Left lung (tissue), 10 donors: ENCODE results near the gene ABLIM2. TPM values are rescaled to one million over a fixed set of nuclear protein-coding genes. Genes with fewer than 3 reads are reported as not detected.

Experiments
- ATAC-seq: fragments of 200-7000 bp; cut with Tn5 transposase; one replicate; pipeline ENCODE4 v1.9.1; 2020; ENCODE audit warnings: moderate library complexity
- DNase-seq, 4 donors: peaks; one replicate each; pipeline ENCODE4 v3.0.0-alpha.2; 2013 to 2020
- H3K27ac ChIP-seq, 2 donors: fragments of 200-600 bp; sonication (generic) in 1 of 2; one replicate each; pipeline versions ENCODE4 v1.5.0 to v1.8.0; 2020 to 2021
- H3K27me3 ChIP-seq, 2 donors: fragments of 200-600 bp; sonication (generic) in 1 of 2; one replicate each; pipeline versions ENCODE4 v1.5.0 to v1.8.0; 2020 to 2021
- H3K36me3 ChIP-seq, 2 donors: fragments of 200-600 bp; sonication (generic) in 1 of 2; one replicate each; pipeline versions ENCODE4 v1.5.0 to v1.8.0; 2020 to 2021
- H3K4me1 ChIP-seq, 2 donors: fragments of 200-600 bp; one replicate each; pipeline ENCODE4 v1.8.0; 2021
- H3K4me3 ChIP-seq, 2 donors: fragments of 200-600 bp; sonication (generic) in 1 of 2; one replicate each; pipeline versions ENCODE4 v1.5.0 to v1.8.0; 2020 to 2021; ENCODE audit warnings: mild to moderate bottlenecking in 1 of 2
- H3K9me3 ChIP-seq, 2 donors: fragments of 200-600 bp; sonication (generic) in 1 of 2; one replicate each; pipeline versions ENCODE4 v1.5.0 to v1.8.0; 2020 to 2021
- CTCF ChIP-seq, 2 donors: fragments of 200-600 bp; sonication (generic) in 1 of 2; IDR thresholded peaks; one replicate each; pipeline versions ENCODE4 v1.5.0 to v1.8.0; 2021; ENCODE audit warnings: antibody characterized with exemption in 2 of 2
- intact Hi-C, 2 donors: fragments of 100-400 bp; cut with DNase I; formaldehyde crosslinking; loops; one replicate each; pipeline versions ENCODE4 v1.11.2 to v1.14.2; 2022
- polyA plus RNA-seq, 6 donors: library from polyadenylated mRNA; unstranded; fragments of 120-200 nt; gene quantifications; one replicate each; pipeline ENCODE4 v1.2.1, GENCODE V29; 2013; ENCODE audit not compliant: insufficient read length in 6 of 6
- total RNA-seq, 2 donors: library from RNA; stranded (reverse); fragmentation: NEBNext Ultra II Directional; extraction: Animal tissue kit (Norgen Biotek cat#: 25700); gene quantifications; one replicate each; pipeline ENCODE4 v1.2.1, GENCODE V29; 2021
- donor health status: DM: no; HTN: yes; CAD: no.
- donor health status: DM: no; HTN: no; CAD: no.

ABLIM2 gene
- total and polyA plus RNA-seq, 8 donors, result 5.7 to 10.2 (median 7.0) TPM

DNA sequence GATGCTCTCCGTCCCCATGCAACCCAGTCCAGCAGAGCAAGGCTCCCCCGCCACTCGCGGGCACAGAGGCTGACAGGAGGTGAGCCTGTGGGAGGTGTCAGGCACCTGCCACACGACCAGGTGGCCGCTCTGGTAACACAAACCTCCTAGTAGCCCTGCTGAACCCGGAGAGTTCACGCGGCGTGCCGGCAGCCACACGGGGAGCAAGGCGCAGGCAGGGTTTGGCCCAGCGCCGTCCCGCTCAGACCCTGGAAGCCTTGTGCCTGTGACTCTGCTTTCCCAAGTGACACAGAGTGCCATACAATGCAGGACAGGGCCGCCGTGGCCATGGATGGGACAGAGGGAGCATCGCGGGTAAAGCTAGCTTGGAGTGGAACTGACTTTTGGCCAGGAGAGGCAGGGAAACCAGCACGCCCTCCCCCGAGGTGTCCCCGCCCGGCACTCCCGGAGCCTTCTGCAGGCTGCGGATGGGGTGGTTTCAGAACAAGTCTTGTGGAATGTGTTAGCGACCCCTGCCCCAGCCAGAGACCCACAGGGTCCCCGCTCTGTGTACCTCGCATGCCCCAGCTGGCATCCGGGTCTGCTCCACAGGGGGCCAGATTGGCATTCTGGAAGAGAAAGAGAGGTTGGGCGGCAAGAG, 174.2 kb downstream of the ABLIM2 start:
- DNase-seq, result peak in 1 of 4 donors; percentile 45
- intact Hi-C loops, result no loop called here

DNA sequence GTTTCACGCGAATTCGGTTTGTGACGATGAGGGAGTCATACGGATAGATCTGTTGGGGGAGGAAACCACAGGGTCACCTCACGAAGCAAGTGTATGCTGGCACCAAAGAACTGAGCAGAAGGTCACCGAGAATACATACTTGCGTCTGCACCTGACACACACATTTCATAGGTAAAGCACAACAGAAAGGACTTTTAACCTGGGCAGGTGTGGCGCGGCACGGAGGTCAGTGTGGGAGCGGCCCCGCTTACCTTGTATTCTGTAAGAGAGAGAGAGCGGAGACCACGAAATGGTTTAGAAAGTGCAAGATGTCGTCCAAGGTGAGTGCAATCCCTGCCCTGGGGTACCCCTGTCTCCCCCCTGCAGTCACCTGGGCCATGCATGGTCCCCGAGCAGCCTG, 175.3 kb downstream of the ABLIM2 start:
- no peaks in the 10 kb centered on the region for H3K27me3 ChIP-seq
- H3K36me3 ChIP-seq, result no peaks in the 10 kb centered on the region
- H3K4me3 ChIP-seq, result no peak overlapping the region
- H3K27ac ChIP-seq, result no peak overlapping the region
- no peak for ATAC-seq
- no peak for DNase-seq
- intact Hi-C loops, result no loop called here
- TF ChIP-seq CTCF (IDR thresholded peaks at IDR 0.05), result no peak
- H3K4me1 ChIP-seq, result peaks cover 0 to 4% of the 10 kb centered on the region in 2 donors
- no peaks in the 10 kb centered on the region for H3K9me3 ChIP-seq

More for the DNA sequence above, 174.2 kb downstream of the ABLIM2 start:
- Histone ChIP-seq H3K9me3 (no peaks in the 10 kb centered on the region), H3K4me3 (no peak overlapping the region), H3K27me3 (no peaks in the 10 kb centered on the region), H3K27ac (no peak overlapping the region), H3K36me3 (no peaks in the 10 kb centered on the region), H3K4me1 (no peaks in the 10 kb centered on the region)
- ATAC-seq, result no peak
- no peak for TF ChIP-seq CTCF (IDR thresholded peaks at IDR 0.05)

GRCh38 chr4:7981738-7982394, 176.7 kb downstream of the ABLIM2 start:
- Histone ChIP-seq H3K27me3 (no peaks in the 10 kb centered on the region), H3K9me3 (no peaks in the 10 kb centered on the region), H3K36me3 (no peaks in the 10 kb centered on the region), H3K4me1 (peaks cover 0 to 10% of the 10 kb centered on the region in 2 donors), H3K4me3 (no peak overlapping the region), H3K27ac (no peak overlapping the region)
- DNase-seq (no peak), ATAC-seq (peak; percentile 33)
- intact Hi-C loops, result no loop called here
- TF ChIP-seq CTCF (IDR thresholded peaks at IDR 0.05), result no peak

DNA sequence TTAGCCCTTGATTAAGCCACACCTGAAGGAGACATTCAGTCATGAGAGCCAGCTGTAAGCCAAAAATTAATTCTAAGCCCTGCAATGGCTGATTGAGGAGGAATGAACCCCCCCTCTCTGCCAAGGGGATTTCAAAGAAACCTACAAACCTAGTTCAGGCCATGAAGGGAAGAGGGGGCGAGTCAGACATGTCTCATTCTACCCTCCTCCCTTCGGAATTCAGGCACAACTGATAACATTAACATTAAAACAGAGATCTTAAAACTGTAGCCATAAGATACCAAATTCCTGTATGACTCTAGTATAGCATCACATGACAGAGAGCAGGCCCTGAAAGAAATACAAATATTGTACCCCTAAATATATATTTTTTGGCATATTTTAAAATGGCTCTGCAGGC, 178.6 kb downstream of the ABLIM2 start:
- H3K36me3 ChIP-seq, result no peaks in the 10 kb centered on the region
- intact Hi-C loops, result no loop called here
- no peak for TF ChIP-seq CTCF (IDR thresholded peaks at IDR 0.05)
- H3K27me3 ChIP-seq, result no peaks in the 10 kb centered on the region
- no peak overlapping the region for H3K27ac ChIP-seq
- ATAC-seq (no peak), DNase-seq (no peak)
- no peak overlapping the region for H3K4me3 ChIP-seq
- peaks cover 0 to 10% of the 10 kb centered on the region in 2 donors for H3K4me1 ChIP-seq
- no peaks in the 10 kb centered on the region for H3K9me3 ChIP-seq

DNA sequence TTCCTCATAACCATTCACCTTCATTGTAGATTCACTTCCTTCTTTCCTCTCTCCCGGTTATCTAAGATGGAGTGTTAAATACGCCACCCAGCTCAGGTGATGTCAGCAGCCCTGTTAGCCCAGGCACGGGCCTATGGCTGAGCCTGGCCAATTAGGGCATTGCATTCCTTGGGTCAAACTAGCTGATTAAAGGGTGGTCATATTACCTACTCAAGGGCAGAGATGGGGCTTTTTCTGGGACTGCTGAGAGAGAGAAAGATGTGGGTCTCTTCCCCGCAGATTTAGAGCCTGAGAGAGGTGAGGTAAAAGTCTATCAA, 179.0 kb downstream of the ABLIM2 start:
- no peak for TF ChIP-seq CTCF (IDR thresholded peaks at IDR 0.05)
- DNase-seq (no peak), ATAC-seq (no peak)
- intact Hi-C loops, result no loop called here
- Histone ChIP-seq H3K27me3 (no peaks in the 10 kb centered on the region), H3K36me3 (no peaks in the 10 kb centered on the region), H3K9me3 (no peaks in the 10 kb centered on the region), H3K4me1 (peaks cover 0 to 10% of the 10 kb centered on the region in 2 donors), H3K27ac (no peak overlapping the region), H3K4me3 (no peak overlapping the region)
